ENCODE measurements around the gene CACNA1C. TPM values are rescaled to one million over a fixed set of nuclear protein-coding genes. Genes with fewer than 3 reads are reported as not detected.

The CACNA1C gene
- total RNA-seq, 1 donor from 2014 or later = 7.3 TPM

DNA sequence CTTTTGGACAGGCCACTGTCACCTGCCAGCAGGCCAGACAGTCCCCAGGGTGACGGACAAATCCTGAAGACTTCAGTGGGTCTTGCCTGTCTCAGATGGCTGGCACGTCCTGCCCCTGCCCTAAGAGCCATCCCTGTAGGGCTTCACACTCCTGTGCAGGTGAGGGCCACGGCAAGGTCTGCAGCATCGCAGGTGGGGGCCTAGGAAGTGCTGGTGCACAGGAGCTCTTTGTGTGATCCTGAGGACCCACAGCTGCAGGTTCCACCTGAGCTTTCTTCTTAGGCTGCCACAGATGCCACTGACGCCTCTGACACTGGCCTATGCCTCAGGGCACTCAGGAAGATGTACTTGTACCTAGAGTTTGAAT is 633.5 kb downstream of the CACNA1C start:
- H3K36me3 ChIP-seq (ENCODE audit: control insufficient read depth in 3 of 3, insufficient read depth in 3 of 3, low read length in 3 of 3) = no peaks in the 10 kb centered on the region

GRCh38 chr12:2687058-2687457 is 634.3 kb downstream of the CACNA1C start:
- no peaks in the 10 kb centered on the region for H3K9me3 ChIP-seq (ENCODE audit: control insufficient read depth in 3 of 3, low read length in 3 of 3)
- H3K27ac ChIP-seq (ENCODE audit: low read depth, low read length) = no peak overlapping the region
- H3K4me3 ChIP-seq (ENCODE audit: low read length in 3 of 3) = no peak overlapping the region
- H3K9ac ChIP-seq (ENCODE audit: low read depth in 1 of 3, low read length in 3 of 3) = no peak overlapping the region
- H3K36me3 ChIP-seq (ENCODE audit: control insufficient read depth in 3 of 3, insufficient read depth in 3 of 3, low read length in 3 of 3) = no peaks in the 10 kb centered on the region
- H3K4me1 ChIP-seq (ENCODE audit: control insufficient read depth in 3 of 3, insufficient read depth in 3 of 3, low read length in 3 of 3) = peaks cover 0 to 15% (median 4%) of the 10 kb centered on the region in 3 donors
- H3K27me3 ChIP-seq (ENCODE audit: control insufficient read depth in 3 of 3, insufficient read depth in 3 of 3, low read length in 3 of 3) = peaks cover 10 to 19% (median 12%) of the 10 kb centered on the region in 3 donors

More for the DNA sequence above, 633.5 kb downstream of the CACNA1C start:
- H3K4me1 ChIP-seq (ENCODE audit: control insufficient read depth in 3 of 3, insufficient read depth in 3 of 3, low read length in 3 of 3) = peaks cover 0 to 10% (median 2%) of the 10 kb centered on the region in 3 donors
- H3K27ac ChIP-seq (ENCODE audit: low read depth, low read length) = no peak overlapping the region
- H3K9ac ChIP-seq (ENCODE audit: low read depth in 1 of 3, low read length in 3 of 3) = no peak overlapping the region
- H3K4me3 ChIP-seq (ENCODE audit: low read length in 3 of 3) = no peak overlapping the region
- H3K9me3 ChIP-seq (ENCODE audit: control insufficient read depth in 3 of 3, low read length in 3 of 3) = no peaks in the 10 kb centered on the region
- peaks cover 10 to 12% (median 12%) of the 10 kb centered on the region in 3 donors for H3K27me3 ChIP-seq (ENCODE audit: control insufficient read depth in 3 of 3, insufficient read depth in 3 of 3, low read length in 3 of 3)

GRCh38 chr12:2687726-2688125 is 634.9 kb downstream of the CACNA1C start:
- H3K27me3 ChIP-seq (ENCODE audit: control insufficient read depth in 3 of 3, insufficient read depth in 3 of 3, low read length in 3 of 3) = peaks cover 13 to 24% (median 15%) of the 10 kb centered on the region in 3 donors
- H3K27ac ChIP-seq (ENCODE audit: low read depth, low read length) = no peak overlapping the region
- peaks cover 0 to 15% (median 4%) of the 10 kb centered on the region in 3 donors for H3K4me1 ChIP-seq (ENCODE audit: control insufficient read depth in 3 of 3, insufficient read depth in 3 of 3, low read length in 3 of 3)
- H3K36me3 ChIP-seq (ENCODE audit: control insufficient read depth in 3 of 3, insufficient read depth in 3 of 3, low read length in 3 of 3) = no peaks in the 10 kb centered on the region
- no peaks in the 10 kb centered on the region for H3K9me3 ChIP-seq (ENCODE audit: control insufficient read depth in 3 of 3, low read length in 3 of 3)
- no peak overlapping the region for H3K9ac ChIP-seq (ENCODE audit: low read depth in 1 of 3, low read length in 3 of 3)
- no peak overlapping the region for H3K4me3 ChIP-seq (ENCODE audit: low read length in 3 of 3)

DNA sequence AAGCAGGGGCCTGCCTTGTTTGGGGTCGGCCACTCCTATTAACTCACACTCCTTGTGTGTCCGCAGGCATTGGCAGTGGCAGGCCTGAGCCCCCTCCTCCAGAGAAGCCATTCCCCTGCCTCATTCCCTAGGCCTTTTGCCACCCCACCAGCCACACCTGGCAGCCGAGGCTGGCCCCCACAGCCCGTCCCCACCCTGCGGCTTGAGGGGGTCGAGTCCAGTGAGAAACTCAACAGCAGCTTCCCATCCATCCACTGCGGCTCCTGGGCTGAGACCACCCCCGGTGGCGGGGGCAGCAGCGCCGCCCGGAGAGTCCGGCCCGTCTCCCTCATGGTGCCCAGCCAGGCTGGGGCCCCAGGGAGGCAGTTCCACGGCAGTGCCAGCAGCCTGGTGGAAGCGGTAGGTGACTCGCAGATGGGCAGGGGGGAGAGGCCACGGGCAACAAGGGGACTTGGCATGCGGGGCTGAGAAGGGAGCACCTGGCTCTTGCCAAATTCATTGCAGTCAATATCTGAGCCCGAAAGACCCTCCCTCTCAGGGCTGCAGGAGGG is 635.7 kb downstream of the CACNA1C start:
- H3K9ac ChIP-seq (ENCODE audit: low read depth in 1 of 3, low read length in 3 of 3) = no peak overlapping the region
- H3K4me3 ChIP-seq (ENCODE audit: low read length in 3 of 3) = no peak overlapping the region
- peaks cover 0 to 11% (median 4%) of the 10 kb centered on the region in 3 donors for H3K4me1 ChIP-seq (ENCODE audit: control insufficient read depth in 3 of 3, insufficient read depth in 3 of 3, low read length in 3 of 3)
- H3K9me3 ChIP-seq (ENCODE audit: control insufficient read depth in 3 of 3, low read length in 3 of 3) = no peaks in the 10 kb centered on the region
- H3K36me3 ChIP-seq (ENCODE audit: control insufficient read depth in 3 of 3, insufficient read depth in 3 of 3, low read length in 3 of 3) = no peaks in the 10 kb centered on the region
- H3K27ac ChIP-seq (ENCODE audit: low read depth, low read length) = no peak overlapping the region
- H3K27me3 ChIP-seq (ENCODE audit: control insufficient read depth in 3 of 3, insufficient read depth in 3 of 3, low read length in 3 of 3) = peaks cover 20 to 31% (median 20%) of the 10 kb centered on the region in 3 donors

DNA sequence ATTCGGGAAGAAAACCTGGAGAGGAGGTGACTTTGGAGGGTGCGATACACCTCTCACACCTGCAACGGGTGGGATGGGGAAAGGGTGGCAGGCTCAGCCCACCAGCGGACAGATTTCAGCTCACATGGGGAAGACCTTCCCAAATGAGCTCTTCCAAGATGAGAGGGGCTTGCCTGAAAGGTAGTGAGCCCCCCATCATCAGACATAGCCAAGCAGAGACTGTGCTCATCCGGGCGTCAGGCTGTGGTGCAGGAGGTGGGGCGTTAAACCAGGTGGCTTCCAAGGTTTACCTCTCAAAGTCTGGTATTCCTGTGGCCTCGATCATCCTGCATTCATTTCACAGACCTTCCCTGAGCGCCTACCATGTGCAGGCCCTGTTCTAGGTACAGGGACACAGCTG is 636.6 kb downstream of the CACNA1C start:
- Histone ChIP-seq H3K4me1 (ENCODE audit: control insufficient read depth in 3 of 3, insufficient read depth in 3 of 3, low read length in 3 of 3) (peaks cover 0 to 11% (median 4%) of the 10 kb centered on the region in 3 donors), H3K4me3 (ENCODE audit: low read length in 3 of 3) (no peak overlapping the region), H3K9me3 (ENCODE audit: control insufficient read depth in 3 of 3, low read length in 3 of 3) (no peaks in the 10 kb centered on the region), H3K27ac (ENCODE audit: low read depth, low read length) (no peak overlapping the region), H3K9ac (ENCODE audit: low read depth in 1 of 3, low read length in 3 of 3) (no peak overlapping the region), H3K27me3 (ENCODE audit: control insufficient read depth in 3 of 3, insufficient read depth in 3 of 3, low read length in 3 of 3) (peaks cover 20 to 34% (median 20%) of the 10 kb centered on the region in 3 donors), H3K36me3 (ENCODE audit: control insufficient read depth in 3 of 3, insufficient read depth in 3 of 3, low read length in 3 of 3) (no peaks in the 10 kb centered on the region)

DNA sequence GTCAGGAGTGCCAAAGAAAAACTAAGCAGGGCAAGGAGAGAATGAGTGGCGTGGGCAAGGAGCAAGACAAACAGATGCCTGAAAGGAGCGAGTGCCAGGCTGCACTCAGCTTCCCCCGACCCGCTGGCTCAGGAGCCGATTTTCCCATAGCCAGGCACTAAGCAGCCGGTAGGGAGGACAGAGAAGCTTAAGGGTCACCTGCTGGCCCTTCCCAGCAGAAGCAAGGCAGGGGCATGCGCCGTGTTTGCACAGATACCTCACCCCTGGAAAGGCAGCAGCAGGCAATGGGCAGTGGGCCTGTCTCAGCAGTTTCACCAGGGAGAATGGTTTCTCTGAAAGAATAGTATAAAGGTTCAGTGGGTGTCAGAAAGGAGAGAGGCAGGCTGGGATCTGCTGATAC is 637.1 kb downstream of the CACNA1C start:
- H3K4me1 ChIP-seq (ENCODE audit: control insufficient read depth in 3 of 3, insufficient read depth in 3 of 3, low read length in 3 of 3) = peaks cover 0 to 11% (median 4%) of the 10 kb centered on the region in 3 donors
- H3K27me3 ChIP-seq (ENCODE audit: control insufficient read depth in 3 of 3, insufficient read depth in 3 of 3, low read length in 3 of 3) = peaks cover 20 to 34% (median 23%) of the 10 kb centered on the region in 3 donors
- H3K4me3 ChIP-seq (ENCODE audit: low read length in 3 of 3) = no peak overlapping the region
- no peak overlapping the region for H3K9ac ChIP-seq (ENCODE audit: low read depth in 1 of 3, low read length in 3 of 3)
- no peak overlapping the region for H3K27ac ChIP-seq (ENCODE audit: low read depth, low read length)
- no peaks in the 10 kb centered on the region for H3K9me3 ChIP-seq (ENCODE audit: control insufficient read depth in 3 of 3, low read length in 3 of 3)
- no peaks in the 10 kb centered on the region for H3K36me3 ChIP-seq (ENCODE audit: control insufficient read depth in 3 of 3, insufficient read depth in 3 of 3, low read length in 3 of 3)

- H3K36me3 ChIP-seq (ENCODE audit: control insufficient read depth in 3 of 3, insufficient read depth in 3 of 3, low read length in 3 of 3) = no peaks in the 10 kb centered on the region
- peak overlapping the region in 1 of 3 donors; percentile 54 for H3K4me3 ChIP-seq (ENCODE audit: low read length in 3 of 3)
- H3K9ac ChIP-seq (ENCODE audit: low read depth in 1 of 3, low read length in 3 of 3) = no peak overlapping the region
- H3K27ac ChIP-seq (ENCODE audit: low read depth, low read length) = no peak overlapping the region
- H3K4me1 ChIP-seq (ENCODE audit: control insufficient read depth in 3 of 3, insufficient read depth in 3 of 3, low read length in 3 of 3) = peaks cover 0 to 11% (median 4%) of the 10 kb centered on the region in 3 donors
- no peaks in the 10 kb centered on the region for H3K9me3 ChIP-seq (ENCODE audit: control insufficient read depth in 3 of 3, low read length in 3 of 3)
- H3K27me3 ChIP-seq (ENCODE audit: control insufficient read depth in 3 of 3, insufficient read depth in 3 of 3, low read length in 3 of 3) = peaks cover 20 to 34% (median 23%) of the 10 kb centered on the region in 3 donors
Measured at GRCh38 chr12:2690348-2691005, 637.7 kb downstream of the CACNA1C start.

DNA sequence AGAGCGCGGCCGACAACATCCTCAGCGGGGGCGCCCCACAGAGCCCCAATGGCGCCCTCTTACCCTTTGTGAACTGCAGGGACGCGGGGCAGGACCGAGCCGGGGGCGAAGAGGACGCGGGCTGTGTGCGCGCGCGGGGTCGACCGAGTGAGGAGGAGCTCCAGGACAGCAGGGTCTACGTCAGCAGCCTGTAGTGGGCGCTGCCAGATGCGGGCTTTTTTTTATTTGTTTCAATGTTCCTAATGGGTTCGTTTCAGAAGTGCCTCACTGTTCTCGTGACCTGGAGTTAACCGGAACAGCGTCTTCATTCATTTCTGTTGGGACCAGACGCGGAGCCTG is 638.2 kb downstream of the CACNA1C start:
- Histone ChIP-seq H3K4me3 (ENCODE audit: low read length in 3 of 3) (peak overlapping the region; percentile 30 to 54 (median 41)), H3K4me1 (ENCODE audit: control insufficient read depth in 3 of 3, insufficient read depth in 3 of 3, low read length in 3 of 3) (peaks cover 0 to 11% (median 4%) of the 10 kb centered on the region in 3 donors), H3K9me3 (ENCODE audit: control insufficient read depth in 3 of 3, low read length in 3 of 3) (no peaks in the 10 kb centered on the region), H3K27me3 (ENCODE audit: control insufficient read depth in 3 of 3, insufficient read depth in 3 of 3, low read length in 3 of 3) (peaks cover 20 to 34% (median 23%) of the 10 kb centered on the region in 3 donors), H3K36me3 (ENCODE audit: control insufficient read depth in 3 of 3, insufficient read depth in 3 of 3, low read length in 3 of 3) (no peaks in the 10 kb centered on the region), H3K27ac (ENCODE audit: low read depth, low read length) (no peak overlapping the region), H3K9ac (ENCODE audit: low read depth in 1 of 3, low read length in 3 of 3) (no peak overlapping the region)

GRCh38 chr12:2691345-2692071 is 638.7 kb downstream of the CACNA1C start:
- Histone ChIP-seq H3K9me3 (ENCODE audit: control insufficient read depth in 3 of 3, low read length in 3 of 3) (no peaks in the 10 kb centered on the region), H3K4me3 (ENCODE audit: low read length in 3 of 3) (peak overlapping the region; percentile 30 to 54 (median 41)), H3K36me3 (ENCODE audit: control insufficient read depth in 3 of 3, insufficient read depth in 3 of 3, low read length in 3 of 3) (no peaks in the 10 kb centered on the region), H3K27me3 (ENCODE audit: control insufficient read depth in 3 of 3, insufficient read depth in 3 of 3, low read length in 3 of 3) (peaks cover 20 to 34% (median 23%) of the 10 kb centered on the region in 3 donors), H3K9ac (ENCODE audit: low read depth in 1 of 3, low read length in 3 of 3) (peak overlapping the region in 1 of 3 donors; percentile 45), H3K27ac (ENCODE audit: low read depth, low read length) (no peak overlapping the region), H3K4me1 (ENCODE audit: control insufficient read depth in 3 of 3, insufficient read depth in 3 of 3, low read length in 3 of 3) (peaks cover 0 to 11% (median 4%) of the 10 kb centered on the region in 3 donors)

- no peak overlapping the region for H3K9ac ChIP-seq (ENCODE audit: low read depth in 1 of 3, low read length in 3 of 3)
- H3K27ac ChIP-seq (ENCODE audit: low read depth, low read length) = no peak overlapping the region
- peak overlapping the region in 1 of 3 donors; percentile 23 for H3K4me3 ChIP-seq (ENCODE audit: low read length in 3 of 3)
- no peaks in the 10 kb centered on the region for H3K9me3 ChIP-seq (ENCODE audit: control insufficient read depth in 3 of 3, low read length in 3 of 3)
- H3K4me1 ChIP-seq (ENCODE audit: control insufficient read depth in 3 of 3, insufficient read depth in 3 of 3, low read length in 3 of 3) = peaks cover 0 to 11% (median 2%) of the 10 kb centered on the region in 3 donors
- H3K27me3 ChIP-seq (ENCODE audit: control insufficient read depth in 3 of 3, insufficient read depth in 3 of 3, low read length in 3 of 3) = peaks cover 20 to 34% (median 23%) of the 10 kb centered on the region in 3 donors
- H3K36me3 ChIP-seq (ENCODE audit: control insufficient read depth in 3 of 3, insufficient read depth in 3 of 3, low read length in 3 of 3) = no peaks in the 10 kb centered on the region
Measured at GRCh38 chr12:2692080-2692479, 639.3 kb downstream of the CACNA1C start.

All from skeletal muscle tissue (tissue), 4 donors.